GM08714 (cell line): ENCODE measurements around the gene TRIM65.

Experiments used
- H3K4me3 ChIP-seq: fragments of 200-500 bp; sonication (Bioruptor generic); 2 replicates; pipeline ENCODE4 v1.5.1; 2014; ENCODE audit warnings: mild to moderate bottlenecking, low read length, inconsistent platforms
- ZNF274 ChIP-seq: IDR thresholded peaks from 2 replicates; pipeline ENCODE4 v1.6.1; 2012; ENCODE audit warnings: mild to moderate bottlenecking, low read depth, low read length

Gene TRIM65

DNA sequence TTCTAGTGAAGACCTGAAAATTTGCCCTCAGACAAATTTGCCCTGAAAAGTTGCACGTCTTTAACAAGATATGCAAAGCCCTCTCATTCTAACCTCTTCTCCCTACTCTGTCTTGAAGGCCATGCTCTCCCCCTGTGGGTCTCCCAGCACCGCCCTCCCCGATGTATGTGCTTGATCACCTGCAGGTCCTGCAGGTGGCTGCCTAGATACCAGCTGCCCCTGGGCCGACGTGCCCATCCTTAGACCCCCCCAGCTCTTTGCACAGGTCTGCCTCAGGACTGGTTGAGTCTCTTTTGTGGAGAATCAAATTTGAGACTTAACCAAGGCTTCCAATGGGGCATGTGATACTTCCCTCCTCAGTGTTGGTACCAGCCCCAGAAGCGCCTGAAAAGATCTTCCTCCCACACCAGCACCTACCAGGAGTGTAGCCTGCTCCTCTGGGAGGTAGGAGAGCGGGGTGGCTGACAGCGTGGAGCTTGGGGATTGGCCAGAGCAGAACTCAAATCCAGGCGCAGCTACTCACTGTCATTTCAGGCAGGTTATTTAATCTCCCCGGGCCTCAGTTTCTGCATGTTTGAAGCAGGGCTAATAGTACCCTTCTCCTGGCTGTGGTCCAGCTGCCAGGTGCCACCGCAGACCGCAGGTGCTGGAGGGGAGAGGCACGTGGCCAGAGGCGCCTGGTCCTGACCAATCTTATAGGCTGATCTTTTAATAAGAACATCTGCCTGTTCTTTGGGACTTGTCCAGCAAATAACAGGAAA lies 12.5 kb upstream of the TRIM65 start:
- no peak for TF ChIP-seq ZNF274
- H3K4me3 ChIP-seq, result no peak overlapping the region

DNA sequence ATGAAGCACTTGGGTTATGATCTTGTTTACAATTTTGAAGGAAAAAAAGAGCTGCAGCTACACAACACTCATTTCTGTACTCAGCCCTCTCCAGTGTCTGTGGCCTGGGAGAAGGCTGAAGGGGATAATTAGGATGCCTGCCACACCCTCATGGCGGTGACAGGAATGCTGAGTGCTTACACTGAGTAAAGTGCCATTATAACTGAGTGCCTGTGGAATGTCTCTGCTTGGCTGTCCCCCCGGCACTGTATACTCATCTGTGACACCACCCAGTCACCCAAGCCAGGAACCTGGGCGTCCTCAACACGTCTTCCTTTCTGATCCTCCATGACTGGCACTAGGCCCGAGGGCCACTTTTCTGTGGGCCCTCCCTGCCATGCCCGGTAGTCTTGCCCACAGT lies 11.4 kb upstream of the TRIM65 start:
- TF ChIP-seq ZNF274, result no peak
- H3K4me3 ChIP-seq, result no peak overlapping the region

DNA sequence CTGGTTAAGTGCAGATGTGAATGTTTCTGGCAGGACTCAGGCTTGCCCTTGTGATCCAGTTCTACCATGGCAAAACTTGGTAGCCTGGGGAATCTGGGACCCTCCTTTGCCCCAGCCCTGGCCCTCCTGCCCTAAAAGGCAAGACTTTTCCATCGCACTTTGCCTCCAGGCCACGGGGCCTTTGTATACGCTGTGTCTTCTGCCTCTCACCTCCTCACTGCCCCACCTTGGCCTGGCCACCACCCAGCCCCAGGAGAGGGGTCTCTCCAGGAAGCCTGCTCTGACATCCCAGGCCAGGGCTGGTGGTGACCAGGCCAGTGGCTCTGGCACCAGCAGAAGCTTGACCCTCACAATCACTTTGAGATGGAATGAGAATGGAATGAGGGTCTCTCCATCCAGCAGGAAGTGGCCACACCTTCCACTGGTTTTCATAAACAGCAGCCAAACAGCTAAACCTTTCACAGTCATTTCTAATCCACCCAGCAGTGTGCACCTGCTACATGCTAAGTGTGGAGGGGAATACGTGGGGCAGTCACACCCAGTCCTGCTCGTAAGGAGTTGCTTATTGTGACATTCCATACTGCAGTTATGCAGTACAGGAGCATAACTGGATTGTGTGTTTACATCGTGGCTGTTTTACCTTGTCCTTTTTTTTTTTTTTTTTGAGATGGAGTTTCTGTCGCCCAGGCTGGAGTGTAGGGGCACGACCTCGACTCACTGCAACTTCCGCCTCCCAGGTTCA lies 9.6 kb upstream of the TRIM65 start:
- no peak for TF ChIP-seq ZNF274
- H3K4me3 ChIP-seq, result no peak overlapping the region

DNA sequence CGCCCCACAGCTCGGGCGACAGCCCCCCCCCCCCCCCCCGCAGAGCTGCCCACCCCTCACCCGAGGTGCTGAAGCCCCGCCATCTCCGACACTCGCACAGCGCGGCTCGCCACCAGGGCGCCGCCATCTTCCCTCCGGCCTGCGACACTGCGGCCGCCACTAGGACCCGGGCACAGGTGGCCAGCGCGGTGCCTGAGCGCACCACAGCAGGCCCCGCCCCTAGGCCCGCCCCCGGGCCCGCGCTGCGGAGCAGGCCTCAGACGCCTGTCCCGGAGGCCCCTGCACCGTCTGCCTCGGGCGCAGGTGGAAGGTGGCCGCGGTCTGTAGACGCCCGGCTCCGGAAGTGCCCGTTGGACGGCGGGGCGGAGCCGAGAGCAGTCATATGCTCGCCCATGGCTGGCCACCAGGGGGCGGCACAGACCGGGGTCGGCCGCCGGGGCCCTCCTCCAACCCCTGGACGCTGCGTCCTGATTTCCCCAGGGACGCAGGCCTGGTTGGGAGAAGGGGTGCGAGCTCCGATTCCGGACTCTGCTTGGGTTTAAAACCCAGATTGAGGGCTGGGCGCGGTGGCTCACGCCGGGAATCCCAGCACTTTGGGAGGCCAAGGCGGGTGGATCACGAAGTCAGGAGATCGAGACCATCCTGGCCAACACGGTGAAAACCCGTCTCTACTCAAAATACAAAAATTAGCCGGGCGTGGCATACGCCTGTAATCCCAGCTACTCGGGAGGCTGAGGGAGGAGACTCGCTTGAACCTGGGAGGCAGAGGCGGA lies 8.2 kb upstream of the TRIM65 start, which contains the start of gene MRPL38:
Gene MRPL38 (minus strand): TSS at position 136 of the 773 bp plus-strand sequence. CDS start 9 bp downstream, at position 127.
- TF ChIP-seq ZNF274, result no peak

DNA sequence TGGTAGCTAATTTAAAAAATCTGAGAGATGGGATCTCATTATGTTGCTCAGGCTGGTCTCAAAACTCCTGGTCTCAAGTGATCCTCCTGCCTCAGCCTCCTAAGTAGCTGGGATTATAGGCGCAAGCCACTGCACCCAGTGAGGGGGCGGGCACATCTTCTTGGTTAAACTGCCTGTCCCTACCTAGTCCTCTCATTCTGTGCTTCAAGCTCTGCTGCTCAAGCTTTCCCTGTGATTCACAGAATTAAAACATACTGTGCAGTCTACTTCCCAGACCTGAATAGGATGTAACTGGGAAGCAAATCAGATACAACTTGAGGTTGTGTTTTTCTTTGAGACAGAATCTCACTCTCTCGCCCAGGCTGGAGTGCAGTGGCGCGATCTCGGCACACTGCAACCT lies 5.7 kb upstream of the TRIM65 start:
- no peak for TF ChIP-seq ZNF274
- H3K4me3 ChIP-seq, result no peak overlapping the region

More for the DNA sequence above, 8.2 kb upstream of the TRIM65 start, which contains the start of gene MRPL38:
- peak within 1 kb of the TSS; percentile 89 for H3K4me3 ChIP-seq

DNA sequence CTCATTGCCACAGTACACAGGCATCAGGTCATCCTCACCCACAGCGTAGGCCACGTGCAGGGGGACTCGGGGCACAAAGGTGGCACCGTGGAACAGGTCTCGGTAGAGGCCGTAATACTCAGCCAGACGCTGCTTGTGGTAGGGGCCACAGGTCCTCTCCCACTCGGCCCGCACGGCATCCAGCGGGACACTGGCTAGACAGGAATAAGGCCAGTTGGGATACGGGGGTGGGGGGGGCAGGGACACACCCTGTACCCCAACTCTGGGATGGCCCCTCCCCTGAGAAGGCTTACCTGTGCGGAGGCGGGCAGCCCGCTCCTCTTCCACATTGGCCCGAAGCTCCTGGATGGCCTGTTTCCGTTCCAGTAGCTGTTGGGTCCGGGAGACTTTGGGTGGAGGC lies 5.0 kb upstream of the TRIM65 start:
- no peak overlapping the region for H3K4me3 ChIP-seq
- no peak for TF ChIP-seq ZNF274

DNA sequence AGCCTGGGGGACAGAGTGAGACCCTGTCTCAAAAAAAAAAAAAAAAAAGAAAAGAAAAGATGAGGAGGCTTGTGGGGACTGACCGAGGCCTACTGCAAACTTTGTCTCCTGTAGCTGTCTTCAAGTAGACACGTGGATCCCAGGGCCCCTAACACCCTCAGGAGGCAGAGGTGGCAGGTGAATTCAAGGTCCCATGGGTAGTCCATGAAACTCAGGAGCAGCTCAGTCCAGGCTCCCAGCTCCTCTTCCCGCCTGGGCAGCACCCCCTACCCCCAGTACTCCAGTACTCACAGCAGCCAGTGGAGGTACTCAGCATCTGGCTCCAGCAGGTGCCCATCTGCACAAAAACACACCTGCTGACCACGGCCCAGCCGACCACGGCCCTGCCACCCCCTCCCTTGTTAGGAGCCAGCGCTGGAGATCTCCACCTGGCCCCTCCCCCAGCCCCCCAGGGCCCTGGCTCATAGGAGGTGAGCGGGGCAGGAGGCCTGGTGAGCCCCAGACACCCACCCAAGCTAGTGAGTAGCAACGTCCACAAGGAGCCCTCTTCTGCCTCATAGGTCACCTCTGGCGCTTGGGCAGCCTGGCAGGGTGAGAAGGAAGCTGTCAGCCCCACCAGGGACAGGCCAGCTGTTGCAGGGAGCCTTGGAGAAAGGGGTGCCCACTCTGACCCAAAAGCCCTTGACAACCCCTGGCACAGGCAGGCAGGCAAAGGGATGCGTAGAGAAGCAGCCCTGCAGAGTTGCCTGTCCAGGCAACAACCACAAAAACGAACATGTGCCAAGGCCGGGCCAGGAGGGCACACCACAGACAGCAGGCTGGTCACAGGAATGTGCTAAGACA lies 4.2 kb upstream of the TRIM65 start:
- no peak for TF ChIP-seq ZNF274
- no peak overlapping the region for H3K4me3 ChIP-seq

DNA sequence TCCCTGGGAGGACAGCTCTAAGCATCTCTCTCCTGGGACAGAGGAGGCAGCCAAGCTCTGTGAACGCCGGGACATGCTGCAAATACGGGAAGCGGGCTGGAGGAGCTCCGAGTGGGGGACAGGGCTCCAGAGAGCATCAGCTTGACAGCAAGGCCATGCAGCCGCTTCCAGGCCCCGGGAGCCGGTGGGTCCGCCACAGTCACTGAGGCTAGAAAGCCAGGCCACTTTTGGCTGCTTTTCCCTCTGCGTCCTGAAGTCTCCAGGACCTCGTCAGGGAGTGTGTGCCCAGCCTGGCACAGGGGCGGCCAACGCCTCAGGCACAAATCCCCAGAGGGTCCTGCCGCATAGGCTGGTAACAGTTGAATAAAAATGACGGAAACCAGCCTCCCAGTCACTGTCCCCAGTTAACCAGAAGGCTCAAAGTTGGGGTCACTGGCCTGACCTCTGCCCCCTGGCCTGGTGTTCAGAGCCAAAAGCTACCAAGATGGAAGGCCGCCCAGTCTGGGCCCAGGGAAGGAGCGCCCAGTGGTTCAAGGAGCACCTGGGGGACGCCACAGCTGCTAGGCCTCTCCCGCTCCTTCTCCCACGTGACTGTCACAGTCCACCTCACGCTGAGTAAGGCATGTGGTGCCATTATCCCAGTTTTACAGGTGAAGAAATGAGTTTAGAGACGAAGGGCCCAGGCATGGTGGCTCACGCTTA lies 3.2 kb upstream of the TRIM65 start:
- H3K4me3 ChIP-seq, result no peak overlapping the region
- TF ChIP-seq ZNF274, result no peak

DNA sequence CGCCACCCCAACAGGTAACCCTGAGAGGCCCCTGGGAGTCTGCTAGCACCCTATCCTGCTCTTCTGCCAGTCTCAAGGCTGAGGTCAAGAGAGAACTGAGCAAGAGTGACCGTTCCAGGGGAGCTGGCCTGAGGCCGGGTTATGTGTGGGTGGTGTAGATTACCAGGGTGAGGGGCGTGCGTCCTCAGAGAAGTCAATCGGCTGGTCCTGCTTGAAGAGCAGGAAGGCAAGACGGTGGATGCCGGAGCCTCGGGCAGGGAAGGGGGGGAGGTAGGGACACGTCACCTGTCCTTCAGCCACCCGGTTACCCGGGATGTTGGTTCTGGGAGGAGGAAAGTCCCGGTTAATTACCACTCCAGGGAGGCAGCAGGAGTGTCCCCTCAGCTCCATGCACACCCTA lies 2.6 kb upstream of the TRIM65 start:
- no peak overlapping the region for H3K4me3 ChIP-seq
- no peak for TF ChIP-seq ZNF274

DNA sequence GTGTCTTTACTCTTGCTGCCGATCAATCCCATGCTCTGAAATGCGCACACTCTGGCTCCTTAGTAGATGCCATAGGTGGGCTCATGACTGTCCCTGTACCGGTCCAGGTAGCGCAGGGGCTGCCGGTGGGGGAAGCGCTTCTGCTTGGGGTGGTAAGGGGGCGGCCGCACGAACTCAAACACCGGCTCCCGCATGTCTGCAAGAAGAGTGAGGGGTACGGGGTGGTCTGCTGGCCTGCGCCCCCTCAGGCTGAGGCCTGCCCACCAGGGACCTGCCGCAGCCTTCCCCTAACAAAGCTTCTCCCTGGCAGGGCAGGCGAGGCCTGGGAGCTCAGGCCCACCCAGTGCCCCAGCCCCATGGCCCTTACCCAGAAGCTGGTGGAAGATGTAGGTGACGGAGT lies 2.0 kb upstream of the TRIM65 start:
- no peak for TF ChIP-seq ZNF274
- H3K4me3 ChIP-seq, result no peak overlapping the region

DNA sequence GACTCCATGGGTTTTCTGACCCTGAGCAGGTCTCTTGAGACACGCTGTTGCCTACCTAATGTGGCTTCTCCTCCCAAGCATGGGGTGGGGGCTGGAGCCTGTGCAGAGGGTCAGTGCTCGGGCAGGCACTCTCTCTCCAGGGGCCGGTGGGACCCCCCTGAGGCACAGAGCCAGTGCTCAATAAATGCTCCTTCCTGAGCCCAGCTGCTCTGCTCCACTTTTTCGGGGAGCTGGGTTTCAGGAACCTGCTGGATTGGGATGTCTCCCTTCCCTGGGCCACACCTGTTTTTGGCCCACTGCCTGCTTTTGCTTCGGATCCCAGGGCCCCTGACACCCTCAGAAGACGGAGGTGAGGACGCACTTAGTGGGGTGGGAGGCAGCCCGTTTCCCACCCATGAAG lies 1.3 kb upstream of the TRIM65 start:
- H3K4me3 ChIP-seq, result no peak overlapping the region
- no peak for TF ChIP-seq ZNF274

DNA sequence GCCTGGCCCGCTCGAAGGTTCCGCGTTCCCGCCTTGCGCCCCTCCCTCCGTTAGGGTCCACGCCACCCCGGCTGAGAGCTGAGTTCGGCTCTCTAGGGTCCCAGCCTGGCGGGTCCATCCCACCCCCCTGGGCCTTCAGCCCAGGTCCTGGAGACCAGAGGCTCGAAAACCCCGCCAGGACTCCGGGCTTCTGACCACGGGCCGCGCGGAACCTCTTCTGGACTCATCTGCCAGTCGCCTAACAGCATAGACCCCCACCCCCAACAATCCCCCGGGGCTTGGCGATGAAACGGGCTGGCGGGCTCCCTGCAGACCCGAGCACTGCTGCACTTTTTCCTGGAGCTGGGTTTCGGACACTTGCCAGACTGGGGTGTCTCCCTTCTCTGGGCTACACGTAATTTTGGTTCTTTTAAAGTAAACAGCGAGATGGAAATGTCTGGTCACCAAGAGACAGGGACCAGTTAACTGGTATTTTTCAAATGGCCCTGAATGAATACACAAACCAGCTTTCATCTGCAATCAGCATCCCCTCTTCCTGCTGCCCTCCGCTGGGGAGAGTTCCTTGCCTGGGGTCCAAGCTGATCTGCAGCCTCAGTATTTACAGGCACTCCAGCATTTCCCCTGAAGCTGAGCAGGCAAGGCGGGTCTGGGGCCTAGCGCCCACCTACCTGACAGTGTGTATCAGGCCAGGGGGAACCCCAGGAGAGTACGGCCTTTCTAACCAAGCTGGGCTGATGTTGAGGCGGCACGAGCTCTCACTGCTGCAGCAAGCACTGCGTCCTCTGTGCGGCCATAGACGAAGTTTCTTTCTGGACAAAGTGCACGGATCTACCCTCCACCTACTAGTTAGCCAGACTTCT lies 639 bp upstream of the TRIM65 start:
- no peak for TF ChIP-seq ZNF274
- no peak overlapping the region for H3K4me3 ChIP-seq
